ENCODE results near the gene HAUS3. TPM values are rescaled to one million over a fixed set of nuclear protein-coding genes. Genes with fewer than 3 reads are reported as not detected.
"Not testable (repeated sequence)": the region's sequence is repeated elsewhere in the genome, so short reads cannot be mapped to it uniquely, and the experiment has no call there.

The HAUS3 gene
- total RNA-seq, 1 experiment from 2014 or later, result 17.3 TPM

- DNase-seq (ENCODE audit: low read depth, low spot score), result no peak
- Histone ChIP-seq H3K9me3 (ENCODE audit: control insufficient read depth in 1 of 2, insufficient read depth in 1 of 2, low read depth in 1 of 2, low read length in 2 of 2) (no peaks in the 10 kb centered on the region), H3K9ac (ENCODE audit: low read length) (no peak overlapping the region), H3K36me3 (ENCODE audit: control insufficient read depth in 1 of 2, insufficient read depth in 2 of 2, low read length in 2 of 2) (no peaks in the 10 kb centered on the region; a peak in 1 of 4 replicates), H4K20me1 (ENCODE audit: insufficient read depth) (no peaks in the 10 kb centered on the region), H2AFZ (ENCODE audit: low read depth, low read length, poor library complexity, severe bottlenecking) (no peak overlapping the region), H3K9me2 (ENCODE audit: insufficient read depth) (no peaks in the 10 kb centered on the region), H3K4me1 (ENCODE audit: control insufficient read depth in 1 of 2, insufficient read depth in 2 of 2, low read length in 2 of 2) (peaks cover 0 to 7% of the 10 kb centered on the region in 2 experiments; a peak in 2 of 4 replicates), H3K4me2 (ENCODE audit: low read length) (no peak overlapping the region), H3K4me3 (replicated peaks in 1 of 2; ENCODE audit: low read depth in 1 of 2, low read length in 2 of 2) (no peak overlapping the region), H3K79me2 (ENCODE audit: insufficient read depth, low read length) (no peaks in the 10 kb centered on the region), H3K27ac (ENCODE audit: low read depth, low read length) (no peak overlapping the region), H3K27me3 (ENCODE audit: insufficient read depth, low read length) (no peaks in the 10 kb centered on the region)
- intact Hi-C loops (cut with micrococcal nuclease), result loop anchor here (10.0 kb wide), 1 partner anchor 492 kb away; no protein-coding TSS in a partner anchor
- ChIA-PET POLR2A (interaction anchor here (1.4 kb wide), 1 partner anchor 13 kb away, joined by 3 read pairs; no protein-coding TSS in a partner anchor), RAD21 (ENCODE audit: low non-redundant PET in 1 of 2, low total read pairs in 2 of 2, uncharacterized antibody in 2 of 2, unreplicated experiment in 2 of 2) (no interaction called here), CTCF (no interaction called here)
- no peak for TF ChIP-seq ELF1 (IDR thresholded peaks at IDR 0.05; ENCODE audit: borderline replicate concordance, low read depth)
- no peak for TF ChIP-seq SP1 (IDR thresholded peaks at IDR 0.05; ENCODE audit: low read depth)
- ATAC-seq, result no peak
- BruUV-seq (replicated peaks), result no TSS peak
Measured at GRCh38 chr4:2222838-2223237, 19.1 kb downstream of the HAUS3 start.

- H3K9me2 ChIP-seq (ENCODE audit: insufficient read depth); H3K9me3 ChIP-seq (ENCODE audit: control insufficient read depth in 1 of 2, insufficient read depth in 1 of 2, low read depth in 1 of 2, low read length in 2 of 2); H4K20me1 ChIP-seq (ENCODE audit: insufficient read depth); H2AFZ ChIP-seq (ENCODE audit: low read depth, low read length, poor library complexity, severe bottlenecking); BruUV-seq (replicated peaks); H3K4me2 ChIP-seq (ENCODE audit: low read length); H3K27me3 ChIP-seq (ENCODE audit: insufficient read depth, low read length); H3K27ac ChIP-seq (ENCODE audit: low read depth, low read length); H3K4me3 ChIP-seq (replicated peaks in 1 of 2; ENCODE audit: low read depth in 1 of 2, low read length in 2 of 2); H3K4me1 ChIP-seq (ENCODE audit: control insufficient read depth in 1 of 2, insufficient read depth in 2 of 2, low read length in 2 of 2); DNase-seq (ENCODE audit: low read depth, low spot score); ATAC-seq; H3K36me3 ChIP-seq (ENCODE audit: control insufficient read depth in 1 of 2, insufficient read depth in 2 of 2, low read length in 2 of 2); H3K79me2 ChIP-seq (ENCODE audit: insufficient read depth, low read length); H3K9ac ChIP-seq (ENCODE audit: low read length): not testable (repeated sequence)
- intact Hi-C loops (cut with micrococcal nuclease), result loop anchor here (10.0 kb wide), 1 partner anchor 493 kb away; no protein-coding TSS in a partner anchor
- ChIA-PET RAD21 (ENCODE audit: low non-redundant PET in 1 of 2, low total read pairs in 2 of 2, uncharacterized antibody in 2 of 2, unreplicated experiment in 2 of 2) (interaction anchor here in 1 of 2 experiments (1.8 kb wide), 1 partner anchor 220 kb away, joined by 7 read pairs; no protein-coding TSS in a partner anchor), POLR2A (interaction anchor here (0.6 kb wide), 1 partner anchor 244 kb away, joined by 3 read pairs; no protein-coding TSS in a partner anchor), CTCF (interaction anchor here (1.9 to 2.9 kb wide), 3 partner anchors 9 to 192 kb away, joined by 8 to 17 read pairs (median 11); no protein-coding TSS in a partner anchor)
Measured at GRCh38 chr4:2221378-2221777, 20.5 kb downstream of the HAUS3 start.
